ENCODE measurements around the gene RPL35A.
"Not testable (repeated sequence)": the region's sequence is repeated elsewhere in the genome, so short reads cannot be mapped to it uniquely, and the experiment has no call there.

The RPL35A gene

GRCh38 chr3:197958346-197958745 is 8.4 kb downstream of the RPL35A start:
- Histone ChIP-seq H2AFZ (no peak overlapping the region), H3K9ac (no peak overlapping the region), H3K36me3 (ENCODE audit: control insufficient read depth, insufficient read depth, low read length) (no peaks in the 10 kb centered on the region), H3K27me3 (ENCODE audit: control insufficient read depth, insufficient read depth, low read length) (no peaks in the 10 kb centered on the region), H3K27ac (no peak overlapping the region), H3K4me3 (ENCODE audit: low read depth, low read length) (no peak overlapping the region), H3K4me2 (ENCODE audit: low read length) (no peak overlapping the region), H3K79me2 (peaks cover 4% of the 10 kb centered on the region), H3K4me1 (peaks cover 7% of the 10 kb centered on the region), H3K9me3 (ENCODE audit: control insufficient read depth, low read length) (no peaks in the 10 kb centered on the region)
- no peak for TF ChIP-seq CTCF (IDR thresholded peaks at IDR 0.05)

- H3K27ac ChIP-seq; H3K4me2 ChIP-seq (ENCODE audit: low read length); H3K27me3 ChIP-seq (ENCODE audit: control insufficient read depth, insufficient read depth, low read length); H3K9ac ChIP-seq; H2AFZ ChIP-seq; H3K79me2 ChIP-seq; H3K9me3 ChIP-seq (ENCODE audit: control insufficient read depth, low read length); H3K36me3 ChIP-seq (ENCODE audit: control insufficient read depth, insufficient read depth, low read length); H3K4me3 ChIP-seq (ENCODE audit: low read depth, low read length); H3K4me1 ChIP-seq: not testable (repeated sequence)
Observed at GRCh38 chr3:197958848-197959247, 8.9 kb downstream of the RPL35A start.

- Histone ChIP-seq H3K4me3 (ENCODE audit: low read depth, low read length) (peak overlapping the region; percentile 95), H3K4me2 (ENCODE audit: low read length) (peak overlapping the region; percentile 84), H3K9me3 (ENCODE audit: control insufficient read depth, low read length) (no peaks in the 10 kb centered on the region), H3K9ac (no peak overlapping the region), H3K79me2 (no peaks in the 10 kb centered on the region), H3K27ac (peak overlapping the region; percentile 58), H3K36me3 (ENCODE audit: control insufficient read depth, insufficient read depth, low read length) (no peaks in the 10 kb centered on the region), H3K27me3 (ENCODE audit: control insufficient read depth, insufficient read depth, low read length) (no peaks in the 10 kb centered on the region), H3K4me1 (peaks cover 7% of the 10 kb centered on the region), H2AFZ (peak overlapping the region; percentile 89)
- no peak for TF ChIP-seq CTCF (IDR thresholded peaks at IDR 0.05)
Observed at GRCh38 chr3:197959500-197959890, 9.5 kb downstream of the RPL35A start.

GRCh38 chr3:197959891-197960693 is 10.1 kb downstream of the RPL35A start, which contains the start of gene LMLN:
TSS of gene LMLN (plus strand) at chr3:197960217. CDS start at chr3:197960246, 29 bp downstream.
- TF ChIP-seq CTCF (IDR thresholded peaks at IDR 0.05) = peak; percentile 18

GRCh38 chr3:197960694-197961581 is 10.9 kb downstream of the RPL35A start:
- Histone ChIP-seq H3K4me3 (ENCODE audit: low read depth, low read length) (peak overlapping the region; percentile 95), H3K9ac (peak overlapping the region; percentile 3), H3K36me3 (ENCODE audit: control insufficient read depth, insufficient read depth, low read length) (no peaks in the 10 kb centered on the region), H3K4me2 (ENCODE audit: low read length) (peak overlapping the region; percentile 84), H2AFZ (peak overlapping the region; percentile 89), H3K9me3 (ENCODE audit: control insufficient read depth, low read length) (no peaks in the 10 kb centered on the region), H3K4me1 (peaks cover 7% of the 10 kb centered on the region), H3K27ac (peak overlapping the region; percentile 58), H3K79me2 (no peaks in the 10 kb centered on the region), H3K27me3 (ENCODE audit: control insufficient read depth, insufficient read depth, low read length) (no peaks in the 10 kb centered on the region)
- TF ChIP-seq CTCF (IDR thresholded peaks at IDR 0.05) = no peak

More at GRCh38 chr3:197959891-197960693, 10.1 kb downstream of the RPL35A start, which contains the start of gene LMLN:
- Histone ChIP-seq H3K36me3 (ENCODE audit: control insufficient read depth, insufficient read depth, low read length) (no peaks in the 10 kb centered on the region), H3K4me3 (ENCODE audit: low read depth, low read length) (peak within 1 kb of the TSS; percentile 95), H3K79me2 (no peaks in the 10 kb centered on the region), H3K9ac (peak within 1 kb of the TSS; percentile 3), H2AFZ (peak within 1 kb of the TSS; percentile 89), H3K27me3 (ENCODE audit: control insufficient read depth, insufficient read depth, low read length) (no peaks in the 10 kb centered on the region), H3K9me3 (ENCODE audit: control insufficient read depth, low read length) (no peaks in the 10 kb centered on the region), H3K27ac (peak within 1 kb of the TSS; percentile 58), H3K4me2 (ENCODE audit: low read length) (peak within 1 kb of the TSS; percentile 84), H3K4me1 (peaks cover 7% of the 10 kb centered on the region)
